ENCODE results near the gene TMEM26. TPM values are rescaled to one million over a fixed set of nuclear protein-coding genes. Genes with fewer than 3 reads are reported as not detected.

Gene TMEM26
- total RNA-seq, 4 donors from 2014 or later: not detected

DNA sequence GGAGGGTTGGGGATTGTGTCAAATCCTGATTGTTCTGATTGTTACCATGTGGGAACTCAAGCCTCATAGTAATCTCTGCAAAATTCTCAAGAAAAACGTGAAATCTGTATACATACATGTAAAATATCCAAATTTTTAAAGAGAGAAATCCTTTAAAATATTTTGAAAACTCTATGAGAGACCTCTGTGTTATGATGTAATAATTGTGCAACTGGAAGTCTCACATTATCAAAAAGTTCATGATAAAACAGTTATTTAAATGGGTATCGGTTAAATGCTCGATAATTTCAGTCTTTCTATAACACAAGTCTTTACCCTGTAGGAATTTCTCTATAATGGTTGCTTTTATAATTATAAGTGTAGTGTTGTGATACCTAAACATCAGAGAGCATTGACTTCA is 95.5 kb downstream of the TMEM26 start:
- no peak for DNase-seq (ENCODE audit: low spot score in 2 of 2)
- Histone ChIP-seq H3K27ac (no peak overlapping the region), H3K36me3 (no peaks in the 10 kb centered on the region), H3K4me1 (no peaks in the 10 kb centered on the region), H3K9me3 (no peaks in the 10 kb centered on the region), H3K27me3 (no peaks in the 10 kb centered on the region), H3K4me3 (no peak overlapping the region)
- TF ChIP-seq POLR2AphosphoS5 (IDR thresholded peaks at IDR 0.05): no peak
- TF ChIP-seq POLR2A (IDR thresholded peaks at IDR 0.05): no peak
- TF ChIP-seq, protein P1, sequence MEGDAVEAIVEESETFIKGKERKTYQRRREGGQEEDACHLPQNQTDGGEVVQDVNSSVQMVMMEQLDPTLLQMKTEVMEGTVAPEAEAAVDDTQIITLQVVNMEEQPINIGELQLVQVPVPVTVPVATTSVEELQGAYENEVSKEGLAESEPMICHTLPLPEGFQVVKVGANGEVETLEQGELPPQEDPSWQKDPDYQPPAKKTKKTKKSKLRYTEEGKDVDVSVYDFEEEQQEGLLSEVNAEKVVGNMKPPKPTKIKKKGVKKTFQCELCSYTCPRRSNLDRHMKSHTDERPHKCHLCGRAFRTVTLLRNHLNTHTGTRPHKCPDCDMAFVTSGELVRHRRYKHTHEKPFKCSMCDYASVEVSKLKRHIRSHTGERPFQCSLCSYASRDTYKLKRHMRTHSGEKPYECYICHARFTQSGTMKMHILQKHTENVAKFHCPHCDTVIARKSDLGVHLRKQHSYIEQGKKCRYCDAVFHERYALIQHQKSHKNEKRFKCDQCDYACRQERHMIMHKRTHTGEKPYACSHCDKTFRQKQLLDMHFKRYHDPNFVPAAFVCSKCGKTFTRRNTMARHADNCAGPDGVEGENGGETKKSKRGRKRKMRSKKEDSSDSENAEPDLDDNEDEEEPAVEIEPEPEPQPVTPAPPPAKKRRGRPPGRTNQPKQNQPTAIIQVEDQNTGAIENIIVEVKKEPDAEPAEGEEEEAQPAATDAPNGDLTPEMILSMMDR (IDR thresholded peaks at IDR 0.05): no peak
- TF ChIP-seq EP300 (IDR thresholded peaks at IDR 0.05): no peak
- WGBS: 88% methylated on average over 3 of the region's 3 CpGs

Other genes with a start within 250 kb of the TMEM26 start
- gene CABCOCO1, start 209.5 kb upstream of the TMEM26 start, total RNA-seq: not detected

Measured in suprapubic skin (tissue), 4 donors.